Naive thymus-derived CD4-positive, alpha-beta T cell (primary cell): ENCODE results near the gene GGA1. TPM values are rescaled to one million over a fixed set of nuclear protein-coding genes. Genes with fewer than 3 reads are reported as not detected.

Experiments
- ATAC-seq: fragments of 150-1000 bp; cut with Tn5 transposase; 2 replicates; pipeline ENCODE4 v1.10.0; 2021; ENCODE audit warnings: mild to moderate bottlenecking, moderate library complexity
- CTCF ChIA-PET: fragments of 350-600 bp; sonication (Branson Sonifier 250); formaldehyde crosslinking; loops from one replicate; lab custom pipeline; 2021; ENCODE audit warnings: antibody characterized with exemption; lab: Charles Lee
- POLR2A ChIA-PET: fragments of 350-600 bp; sonication (Branson Sonifier 250); formaldehyde crosslinking; loops from one replicate; lab custom pipeline; 2021; ENCODE audit warnings: antibody characterized with exemption, inconsistent platforms; lab: Charles Lee
- DNase-seq, 9 donors: peaks; one replicate each; pipeline versions ENCODE4 v3.0.0 to v3.0.0-alpha.2; 2020 to 2022; ENCODE audit warnings: mixed read lengths in 1 of 9
- H3K27ac ChIP-seq: one replicate; pipeline ENCODE4 v1.7.0; 2013; ENCODE audit warnings: mild to moderate bottlenecking, low read depth, low read length, moderate library complexity
- H3K27me3 ChIP-seq, 2 donors: one replicate each; pipeline ENCODE4 v1.7.0; 2013; ENCODE audit warnings: low read length in 2 of 2, mild to moderate bottlenecking in 2 of 2, moderate library complexity in 2 of 2; ENCODE audit not compliant: control insufficient read depth in 2 of 2, insufficient read depth in 2 of 2
- H3K36me3 ChIP-seq, 3 experiments: 1 replicate in 2 of 3; 2 replicates in 1 of 3; pipeline ENCODE4 v1.7.0; 2013; ENCODE audit warnings: low read length in 3 of 3, mild to moderate bottlenecking in 3 of 3, moderate library complexity in 1 of 3; ENCODE audit not compliant: insufficient read depth in 3 of 3, control insufficient read depth in 2 of 3
- H3K4me1 ChIP-seq, 2 donors: one replicate each; pipeline ENCODE4 v1.7.0; 2013; ENCODE audit warnings: low read length in 2 of 2, mild to moderate bottlenecking in 2 of 2, moderate library complexity in 1 of 2; ENCODE audit not compliant: control insufficient read depth in 2 of 2, insufficient read depth in 2 of 2
- H3K4me3 ChIP-seq: 2 replicates; pipeline ENCODE4 v1.7.0; 2013; ENCODE audit warnings: mild to moderate bottlenecking, low read length
- H3K9me3 ChIP-seq, 3 experiments: 1 replicate in 2 of 3; 2 replicates in 1 of 3; pipeline ENCODE4 v1.7.0; 2013; ENCODE audit warnings: low read length in 3 of 3; ENCODE audit not compliant: control insufficient read depth in 2 of 3
- H3K27ac Mint-ChIP-seq, 9 donors: one replicate each; pipeline ENCODE4 v1.8.0; 2020 to 2022; ENCODE audit warnings: mixed read lengths in 9 of 9, mild to moderate bottlenecking in 8 of 9, moderate library complexity in 5 of 9, inconsistent platforms in 2 of 9
- H3K27me3 Mint-ChIP-seq, 5 donors: one replicate each; pipeline ENCODE4 v1.8.0; 2021 to 2022; ENCODE audit warnings: mixed read lengths in 5 of 5, mild to moderate bottlenecking in 1 of 5
- H3K36me3 Mint-ChIP-seq, 5 donors: one replicate each; pipeline ENCODE4 v1.8.0; 2020 to 2022; ENCODE audit warnings: mixed read lengths in 5 of 5, mild to moderate bottlenecking in 3 of 5, inconsistent platforms in 1 of 5
- H3K4me1 Mint-ChIP-seq, 7 donors: one replicate each; pipeline ENCODE4 v1.8.0; 2020 to 2022; ENCODE audit warnings: mixed read lengths in 7 of 7, mild to moderate bottlenecking in 3 of 7, inconsistent platforms in 1 of 7
- H3K4me3 Mint-ChIP-seq, 10 donors: one replicate each; pipeline ENCODE4 v1.8.0; 2020 to 2022; ENCODE audit warnings: mild to moderate bottlenecking in 10 of 10, mixed read lengths in 10 of 10, moderate library complexity in 6 of 10, inconsistent platforms in 2 of 10
- H3K9me3 Mint-ChIP-seq, 11 donors: one replicate each; pipeline ENCODE4 v1.8.0; 2020 to 2022; ENCODE audit warnings: mixed read lengths in 11 of 11, mild to moderate bottlenecking in 4 of 11, inconsistent platforms in 1 of 11, moderate library complexity in 1 of 11
- intact Hi-C, 2 donors: fragments of 100-400 bp; cut with micrococcal nuclease; formaldehyde crosslinking; loops; one replicate each; pipeline ENCODE4 v1.15.1; 2023
- polyA plus RNA-seq, 2 donors: library from polyadenylated mRNA; unstranded; fragments of 300-500 nt; fragmentation: Illumina TruSeq; gene quantifications; one replicate each; pipeline ENCODE4 v1.2.3, GENCODE V29; 2021
- total RNA-seq, 6 experiments: library from RNA in 5 of 6; stranded (reverse) in 5 of 6; gene quantifications; 1 replicate in 5 of 6; 2 replicates in 1 of 6; pipeline ENCODE4 v1.2.3 and lab custom pipeline; 2021 to 2026

GGA1 gene
- total and polyA plus RNA-seq, 7 experiments from 2014 or later, result 20.8 to 124 (median 87.2) TPM

DNA sequence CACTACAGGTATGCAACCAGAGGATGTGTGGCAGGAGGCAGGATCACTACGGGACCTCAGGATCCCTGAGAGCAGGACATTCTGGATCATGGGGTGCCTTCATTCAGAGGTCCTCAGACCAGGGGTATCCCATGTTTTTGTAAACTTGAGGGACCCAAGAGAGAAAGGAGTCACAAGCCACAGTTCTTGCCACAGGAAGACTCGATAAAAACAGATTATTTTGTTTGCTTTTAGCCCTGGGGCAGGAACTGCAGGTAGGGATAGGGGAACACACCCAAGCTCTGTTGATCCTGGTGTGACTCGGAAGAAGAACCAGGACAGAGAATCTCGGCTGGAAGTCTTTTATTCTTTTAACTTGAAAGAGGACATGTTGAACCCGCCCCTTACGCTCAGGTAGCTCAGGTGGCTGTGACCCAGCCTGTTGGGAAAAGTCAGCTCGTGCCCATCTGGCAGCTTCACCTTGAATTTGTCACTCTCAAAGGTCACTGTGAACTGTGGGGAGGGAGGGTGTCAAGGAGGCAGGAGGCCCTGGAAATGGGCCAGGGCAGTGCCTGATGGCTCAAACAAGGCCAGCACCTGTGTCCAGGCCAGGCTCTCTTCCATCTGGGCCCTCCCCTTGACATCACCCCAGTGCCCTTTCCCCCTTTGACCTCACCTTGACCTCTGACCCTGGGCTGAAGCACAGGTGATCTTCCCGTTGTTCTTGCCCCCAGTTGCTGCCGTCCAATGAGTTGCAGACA lies 38.5 kb upstream of the GGA1 start:
- Histone ChIP-seq H3K36me3 (no peaks in the 10 kb centered on the region), H3K27me3 (no peaks in the 10 kb centered on the region), H3K4me3 (no peak overlapping the region), H3K27ac (no peak overlapping the region), H3K9me3 (no peaks in the 10 kb centered on the region), H3K4me1 (peaks cover 20 to 21% of the 10 kb centered on the region in 2 donors)
- Mint-ChIP-seq H3K4me3 (no peak overlapping the region), H3K4me1 (peaks cover 12 to 24% (median 20%) of the 10 kb centered on the region in 7 donors), H3K9me3 (peaks cover 0 to 2% (median 0%) of the 10 kb centered on the region in 11 donors), H3K27me3 (peaks cover 0 to 23% (median 0%) of the 10 kb centered on the region in 5 donors), H3K36me3 (no peaks in the 10 kb centered on the region), H3K27ac (peak overlapping the region in 1 of 9 donors; percentile 52)
- intact Hi-C loops, result loop anchor here in 1 of 2 donors (10.0 kb wide), 1 partner anchor 85 kb away; the partner anchor contains the start of gene MFNG
- ChIA-PET POLR2A (no interaction called here), CTCF (interaction anchor here (0.6 to 2.1 kb wide), 6 partner anchors 22 to 1306 kb away, joined by 3 to 11 read pairs (median 3); no protein-coding TSS in a partner anchor)
- ATAC-seq (no peak), DNase-seq (no peak)

- no peaks in the 10 kb centered on the region for H3K36me3 ChIP-seq
- CTCF ChIA-PET, result interaction anchor here (0.6 to 2.1 kb wide), 6 partner anchors 21 to 1306 kb away, joined by 3 to 11 read pairs (median 3); no protein-coding TSS in a partner anchor
- no peaks in the 10 kb centered on the region for H3K27me3 ChIP-seq
- H3K27ac ChIP-seq, result no peak overlapping the region
- Mint-ChIP-seq H3K9me3 (peaks cover 0 to 2% (median 0%) of the 10 kb centered on the region in 11 donors), H3K4me3 (no peak overlapping the region), H3K27ac (no peak overlapping the region), H3K27me3 (peaks cover 0 to 23% (median 0%) of the 10 kb centered on the region in 5 donors), H3K36me3 (no peaks in the 10 kb centered on the region), H3K4me1 (peaks cover 12 to 24% (median 18%) of the 10 kb centered on the region in 7 donors)
- POLR2A ChIA-PET, result no interaction called here
- no peak for DNase-seq
- ATAC-seq, result no peak
- intact Hi-C loops, result no loop called here
- H3K4me1 ChIP-seq, result peaks cover 20 to 21% of the 10 kb centered on the region in 2 donors
- H3K4me3 ChIP-seq, result no peak overlapping the region
- no peaks in the 10 kb centered on the region for H3K9me3 ChIP-seq
Measured at GRCh38 chr22:37570661-37570976, 38.0 kb upstream of the GGA1 start.

DNA sequence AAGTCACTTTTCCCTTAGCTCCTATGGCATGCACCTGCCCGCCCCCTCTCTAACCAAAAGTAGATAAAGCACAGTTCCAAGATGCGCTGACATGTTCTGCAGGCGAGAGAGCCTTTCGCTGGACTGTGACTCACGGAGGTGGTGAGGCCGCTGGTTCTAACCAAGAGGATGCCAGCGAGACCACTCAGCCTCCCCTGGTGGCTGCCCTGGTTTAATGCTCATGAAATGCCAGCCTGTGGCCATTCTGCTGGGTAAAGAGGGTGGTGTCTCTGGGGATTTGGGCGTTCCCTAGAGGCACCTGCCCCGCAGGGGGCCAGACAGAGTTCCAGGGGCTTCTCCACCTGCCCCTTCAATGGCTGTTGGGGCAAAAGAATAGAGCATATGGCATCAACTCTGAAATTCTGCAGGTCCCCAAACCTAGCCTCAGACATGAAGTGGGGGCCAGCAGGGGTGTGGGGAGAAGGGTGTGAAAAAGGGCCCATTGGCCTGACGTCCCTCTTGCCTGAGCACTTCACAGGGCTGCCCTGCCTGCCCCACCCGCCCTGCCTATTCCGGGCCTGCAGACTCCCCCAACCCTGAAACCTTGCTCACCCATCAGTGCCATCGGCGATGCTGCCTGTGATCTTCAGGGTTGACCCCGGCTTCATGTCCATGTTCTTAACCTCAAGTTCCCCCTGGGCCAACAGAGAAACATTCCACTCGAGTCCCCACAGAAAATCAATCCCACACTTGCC lies 37.2 kb upstream of the GGA1 start:
- H3K9me3 ChIP-seq, result no peaks in the 10 kb centered on the region
- H3K27ac ChIP-seq, result no peak overlapping the region
- ChIA-PET POLR2A (interaction anchor here (1.1 kb wide), 1 partner anchor 61 kb away, joined by 3 read pairs; no protein-coding TSS in a partner anchor), CTCF (interaction anchor here (2.1 kb wide), 1 partner anchor 21 kb away, joined by 11 read pairs; no protein-coding TSS in a partner anchor)
- no peaks in the 10 kb centered on the region for H3K36me3 ChIP-seq
- ATAC-seq, result no peak
- peaks cover 0 to 23% (median 0%) of the 10 kb centered on the region in 5 donors for H3K27me3 Mint-ChIP-seq
- no peaks in the 10 kb centered on the region for H3K36me3 Mint-ChIP-seq
- no peak overlapping the region for H3K4me3 ChIP-seq
- H3K27me3 ChIP-seq, result no peaks in the 10 kb centered on the region
- DNase-seq, result no peak
- peaks cover 7 to 17% (median 13%) of the 10 kb centered on the region in 7 donors for H3K4me1 Mint-ChIP-seq
- peaks cover 0 to 2% (median 0%) of the 10 kb centered on the region in 11 donors for H3K9me3 Mint-ChIP-seq
- no peak overlapping the region for H3K27ac Mint-ChIP-seq
- H3K4me3 Mint-ChIP-seq, result no peak overlapping the region
- intact Hi-C loops, result no loop called here
- H3K4me1 ChIP-seq, result peaks cover 13% of the 10 kb centered on the region in 2 donors

DNA sequence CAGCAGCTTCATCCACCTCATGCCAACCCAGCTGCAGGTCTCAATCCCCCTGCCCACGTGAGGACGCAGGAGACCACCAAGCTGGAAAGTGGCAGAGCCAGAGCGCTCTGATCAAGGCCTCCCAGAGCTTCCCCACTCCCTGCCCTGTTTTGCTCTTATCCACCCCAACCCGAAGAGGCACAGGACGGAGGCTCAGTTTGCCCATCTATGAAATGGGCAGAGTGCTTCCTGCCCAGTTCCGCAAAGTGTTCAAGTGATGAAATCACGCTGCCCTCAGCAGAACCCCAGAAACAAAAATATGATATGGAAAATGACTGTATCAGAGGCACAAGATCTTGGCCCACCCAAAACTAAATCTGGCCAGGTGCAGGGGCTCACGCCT lies 36.7 kb upstream of the GGA1 start:
- Mint-ChIP-seq H3K27ac (no peak overlapping the region), H3K27me3 (peaks cover 0 to 23% (median 0%) of the 10 kb centered on the region in 5 donors), H3K36me3 (no peaks in the 10 kb centered on the region), H3K4me3 (no peak overlapping the region), H3K9me3 (peaks cover 0 to 2% (median 0%) of the 10 kb centered on the region in 11 donors), H3K4me1 (peaks cover 6 to 11% (median 8%) of the 10 kb centered on the region in 7 donors)
- peaks cover 7% of the 10 kb centered on the region in 2 donors for H3K4me1 ChIP-seq
- intact Hi-C loops, result no loop called here
- H3K4me3 ChIP-seq, result no peak overlapping the region
- DNase-seq, result no peak
- ChIA-PET CTCF (no interaction called here), POLR2A (interaction anchor here (1.1 kb wide), 1 partner anchor 61 kb away, joined by 3 read pairs; no protein-coding TSS in a partner anchor)
- H3K9me3 ChIP-seq, result no peaks in the 10 kb centered on the region
- no peak for ATAC-seq
- H3K27me3 ChIP-seq, result no peaks in the 10 kb centered on the region
- no peak overlapping the region for H3K27ac ChIP-seq
- H3K36me3 ChIP-seq, result no peaks in the 10 kb centered on the region

- Mint-ChIP-seq H3K27me3 (peaks cover 0 to 13% (median 0%) of the 10 kb centered on the region in 5 donors), H3K9me3 (no peaks in the 10 kb centered on the region), H3K27ac (no peak overlapping the region), H3K4me1 (peaks cover 8 to 15% (median 13%) of the 10 kb centered on the region in 7 donors), H3K36me3 (no peaks in the 10 kb centered on the region), H3K4me3 (no peak overlapping the region)
- intact Hi-C loops, result no loop called here
- H3K36me3 ChIP-seq, result no peaks in the 10 kb centered on the region
- ChIA-PET POLR2A (interaction anchor here (0.7 to 1.2 kb wide), 3 partner anchors 17 to 112 kb away, joined by 3 to 4 read pairs (median 4); no protein-coding TSS in a partner anchor), CTCF (interaction anchor here (0.7 to 1.8 kb wide), 5 partner anchors 9 to 327 kb away, joined by 3 to 8 read pairs (median 3); partner anchors contain the start of gene CDC42EP1)
- no peaks in the 10 kb centered on the region for H3K9me3 ChIP-seq
- no peak overlapping the region for H3K27ac ChIP-seq
- peaks cover 2 to 3% of the 10 kb centered on the region in 2 donors for H3K4me1 ChIP-seq
- no peak for DNase-seq
- no peak overlapping the region for H3K4me3 ChIP-seq
- H3K27me3 ChIP-seq, result no peaks in the 10 kb centered on the region
- no peak for ATAC-seq
Measured at GRCh38 chr22:37575490-37576003, 33.1 kb upstream of the GGA1 start.

DNA sequence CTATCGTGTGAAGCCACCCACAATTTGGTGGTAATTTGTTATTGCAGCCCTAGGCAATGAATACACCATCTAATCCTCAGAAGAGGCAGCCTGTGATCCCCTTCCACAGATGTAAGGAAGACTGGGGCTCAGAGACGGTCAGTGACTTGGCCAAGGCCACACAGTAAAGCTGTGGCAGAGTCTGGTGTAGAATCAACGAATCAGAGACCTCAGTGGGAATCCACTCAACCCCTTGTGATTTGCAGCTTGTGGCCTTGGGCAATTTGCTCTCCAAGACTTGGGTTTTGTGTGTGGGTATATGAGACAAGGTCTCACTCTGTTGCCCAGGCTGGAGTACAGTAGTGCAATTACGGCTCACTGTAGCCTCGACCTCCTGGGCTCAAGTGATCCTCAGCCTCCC lies 30.6 kb upstream of the GGA1 start:
- Histone ChIP-seq H3K4me1 (peaks cover 2 to 7% of the 10 kb centered on the region in 2 donors), H3K4me3 (no peak overlapping the region), H3K9me3 (no peaks in the 10 kb centered on the region), H3K27ac (no peak overlapping the region), H3K27me3 (no peaks in the 10 kb centered on the region), H3K36me3 (no peaks in the 10 kb centered on the region)
- no peak overlapping the region for H3K4me3 Mint-ChIP-seq
- intact Hi-C loops, result no loop called here
- H3K9me3 Mint-ChIP-seq, result no peaks in the 10 kb centered on the region
- ATAC-seq, result no peak
- POLR2A ChIA-PET, result no interaction called here
- peak overlapping the region in 3 of 9 donors; percentile 8 to 21 (median 17) for H3K27ac Mint-ChIP-seq
- H3K27me3 Mint-ChIP-seq, result peaks cover 0 to 20% (median 0%) of the 10 kb centered on the region in 5 donors
- no peak for DNase-seq
- CTCF ChIA-PET, result interaction anchor here (2.9 kb wide), 1 partner anchor 10 kb away, joined by 15 read pairs; no protein-coding TSS in a partner anchor
- H3K4me1 Mint-ChIP-seq, result peaks cover 11 to 24% (median 17%) of the 10 kb centered on the region in 7 donors
- no peaks in the 10 kb centered on the region for H3K36me3 Mint-ChIP-seq
